OCI-LY7 (cell line): Measurements from ENCODE around the gene NRG2.

Experiments used
- EZH2phosphoT487 ChIP-seq: fragments of 200-600 bp; sonication (generic); IDR thresholded peaks from 2 replicates; pipeline ENCODE4 v1.6.1; 2018; ENCODE audit warnings: low read depth, borderline replicate concordance, mild to moderate bottlenecking, mixed run types, antibody characterized with exemption, low read length, moderate library complexity, mixed read lengths
- TF ChIP-seq, protein P1 (sequence below): fragments of 200-600 bp; sonication (generic); conservative IDR thresholded peaks from 2 replicates; pipeline ENCODE4 v1.5.1; 2014; ENCODE audit warnings: mild to moderate bottlenecking, antibody characterized with exemption, low read length, moderate library complexity, mixed read lengths

DNA sequence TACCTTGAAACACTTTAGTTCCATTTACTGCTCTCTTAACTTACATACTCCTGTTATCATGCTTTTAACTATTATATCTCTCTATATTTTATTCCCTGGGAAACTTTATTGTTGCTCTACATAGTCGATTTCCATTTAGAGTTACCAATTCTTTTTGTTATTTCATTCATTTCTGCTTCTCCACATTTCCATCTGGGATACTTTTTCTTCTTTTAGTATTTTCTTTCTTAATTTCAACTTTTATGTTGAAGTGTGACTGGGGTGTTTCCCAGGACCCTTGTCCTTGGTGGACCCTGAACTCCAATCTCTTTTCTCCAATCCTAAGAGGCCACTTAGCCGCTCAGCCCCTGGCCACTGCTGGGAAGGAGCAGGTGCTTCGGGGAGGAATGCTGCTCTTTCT is 211.5 kb downstream of the NRG2 start:
- TF ChIP-seq, protein P1, sequence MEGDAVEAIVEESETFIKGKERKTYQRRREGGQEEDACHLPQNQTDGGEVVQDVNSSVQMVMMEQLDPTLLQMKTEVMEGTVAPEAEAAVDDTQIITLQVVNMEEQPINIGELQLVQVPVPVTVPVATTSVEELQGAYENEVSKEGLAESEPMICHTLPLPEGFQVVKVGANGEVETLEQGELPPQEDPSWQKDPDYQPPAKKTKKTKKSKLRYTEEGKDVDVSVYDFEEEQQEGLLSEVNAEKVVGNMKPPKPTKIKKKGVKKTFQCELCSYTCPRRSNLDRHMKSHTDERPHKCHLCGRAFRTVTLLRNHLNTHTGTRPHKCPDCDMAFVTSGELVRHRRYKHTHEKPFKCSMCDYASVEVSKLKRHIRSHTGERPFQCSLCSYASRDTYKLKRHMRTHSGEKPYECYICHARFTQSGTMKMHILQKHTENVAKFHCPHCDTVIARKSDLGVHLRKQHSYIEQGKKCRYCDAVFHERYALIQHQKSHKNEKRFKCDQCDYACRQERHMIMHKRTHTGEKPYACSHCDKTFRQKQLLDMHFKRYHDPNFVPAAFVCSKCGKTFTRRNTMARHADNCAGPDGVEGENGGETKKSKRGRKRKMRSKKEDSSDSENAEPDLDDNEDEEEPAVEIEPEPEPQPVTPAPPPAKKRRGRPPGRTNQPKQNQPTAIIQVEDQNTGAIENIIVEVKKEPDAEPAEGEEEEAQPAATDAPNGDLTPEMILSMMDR = no peak
- TF ChIP-seq EZH2phosphoT487 = no peak
